Nephron (organoid): ENCODE results near the gene ATP2A3.
A peak's percentile ranks its signal among the peaks of the same experiment; 100 is the strongest.

Experiments used
- H3K27ac Mint-ChIP-seq, 3 experiments: 2 replicates each; pipeline ENCODE4 v1.8.0; 2020; ENCODE audit warnings: mixed read lengths in 3 of 3, mild to moderate bottlenecking in 2 of 3, moderate library complexity in 1 of 3
- H3K27me3 Mint-ChIP-seq: 2 replicates; pipeline ENCODE4 v1.8.0; 2021; ENCODE audit warnings: low read depth, mild to moderate bottlenecking, moderate library complexity, mixed read lengths
- H3K36me3 Mint-ChIP-seq: 2 replicates; pipeline ENCODE4 v1.8.0; 2020; ENCODE audit warnings: low read depth, mixed read lengths
- H3K4me1 Mint-ChIP-seq: 2 replicates; pipeline ENCODE4 v1.8.0; 2020; ENCODE audit warnings: mixed read lengths
- H3K4me3 Mint-ChIP-seq, 3 experiments: 2 replicates each; pipeline ENCODE4 v1.8.0; 2020; ENCODE audit warnings: mild to moderate bottlenecking in 3 of 3, mixed read lengths in 3 of 3, moderate library complexity in 2 of 3
- H3K9me3 Mint-ChIP-seq: 2 replicates; pipeline ENCODE4 v1.8.0; 2020; ENCODE audit warnings: mixed read lengths
- TF ChIP-seq, protein P1 (sequence below), 3 experiments: fragments of 200-600 bp; sonication (generic); IDR thresholded peaks; one replicate each; pipeline ENCODE4 v1.5.0; 2021; ENCODE audit warnings: antibody characterized with exemption in 3 of 3; ENCODE audit not compliant: unreplicated experiment in 3 of 3

Gene ATP2A3

DNA sequence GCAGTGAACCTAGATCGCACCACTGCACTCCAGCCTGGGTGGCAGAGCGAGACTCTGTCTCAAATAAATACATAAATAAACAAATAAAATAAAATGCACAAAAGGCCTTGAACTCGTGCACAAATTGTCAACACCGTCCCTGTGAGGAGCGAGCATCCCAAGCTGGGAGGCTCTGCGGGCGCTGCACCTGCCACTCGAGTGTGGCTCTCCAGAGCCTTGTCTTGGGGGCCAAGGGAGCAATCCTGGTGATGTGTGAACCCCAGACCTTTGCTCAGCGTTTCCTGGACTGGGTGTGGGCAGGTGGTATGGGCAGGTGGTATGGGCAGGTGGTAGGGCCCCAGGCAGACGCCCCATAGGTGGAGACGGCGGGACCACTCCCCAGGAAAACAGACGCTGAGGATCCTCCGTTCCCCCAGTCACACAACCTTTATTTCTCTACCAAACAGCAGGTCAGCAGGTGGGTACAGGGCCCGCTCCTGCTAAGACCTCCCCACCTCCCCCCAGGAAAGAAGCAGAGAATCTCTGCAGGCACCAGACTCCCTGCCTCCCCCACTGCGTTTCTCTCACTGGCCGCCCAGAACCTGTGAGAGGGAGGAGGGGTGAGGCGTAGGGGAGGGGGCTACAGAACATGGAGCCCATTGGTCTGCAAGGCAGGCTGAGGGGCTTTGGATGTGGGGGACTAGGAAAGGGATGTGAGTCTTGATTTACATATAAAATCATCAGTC is 40.6 kb downstream of the ATP2A3 start:
- Mint-ChIP-seq H3K9me3 (no peaks in the 10 kb centered on the region), H3K4me3 (peak overlapping the region in 1 of 3 experiments; percentile 7), H3K27me3 (peaks cover 5% of the 10 kb centered on the region), H3K27ac (peak overlapping the region in 2 of 3 experiments; percentile 68 to 92), H3K36me3 (no peaks in the 10 kb centered on the region), H3K4me1 (peaks cover 41% of the 10 kb centered on the region)
- TF ChIP-seq, protein P1, sequence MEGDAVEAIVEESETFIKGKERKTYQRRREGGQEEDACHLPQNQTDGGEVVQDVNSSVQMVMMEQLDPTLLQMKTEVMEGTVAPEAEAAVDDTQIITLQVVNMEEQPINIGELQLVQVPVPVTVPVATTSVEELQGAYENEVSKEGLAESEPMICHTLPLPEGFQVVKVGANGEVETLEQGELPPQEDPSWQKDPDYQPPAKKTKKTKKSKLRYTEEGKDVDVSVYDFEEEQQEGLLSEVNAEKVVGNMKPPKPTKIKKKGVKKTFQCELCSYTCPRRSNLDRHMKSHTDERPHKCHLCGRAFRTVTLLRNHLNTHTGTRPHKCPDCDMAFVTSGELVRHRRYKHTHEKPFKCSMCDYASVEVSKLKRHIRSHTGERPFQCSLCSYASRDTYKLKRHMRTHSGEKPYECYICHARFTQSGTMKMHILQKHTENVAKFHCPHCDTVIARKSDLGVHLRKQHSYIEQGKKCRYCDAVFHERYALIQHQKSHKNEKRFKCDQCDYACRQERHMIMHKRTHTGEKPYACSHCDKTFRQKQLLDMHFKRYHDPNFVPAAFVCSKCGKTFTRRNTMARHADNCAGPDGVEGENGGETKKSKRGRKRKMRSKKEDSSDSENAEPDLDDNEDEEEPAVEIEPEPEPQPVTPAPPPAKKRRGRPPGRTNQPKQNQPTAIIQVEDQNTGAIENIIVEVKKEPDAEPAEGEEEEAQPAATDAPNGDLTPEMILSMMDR (IDR thresholded peaks at IDR 0.05; ENCODE audit: unreplicated experiment in 3 of 3) = no peak

DNA sequence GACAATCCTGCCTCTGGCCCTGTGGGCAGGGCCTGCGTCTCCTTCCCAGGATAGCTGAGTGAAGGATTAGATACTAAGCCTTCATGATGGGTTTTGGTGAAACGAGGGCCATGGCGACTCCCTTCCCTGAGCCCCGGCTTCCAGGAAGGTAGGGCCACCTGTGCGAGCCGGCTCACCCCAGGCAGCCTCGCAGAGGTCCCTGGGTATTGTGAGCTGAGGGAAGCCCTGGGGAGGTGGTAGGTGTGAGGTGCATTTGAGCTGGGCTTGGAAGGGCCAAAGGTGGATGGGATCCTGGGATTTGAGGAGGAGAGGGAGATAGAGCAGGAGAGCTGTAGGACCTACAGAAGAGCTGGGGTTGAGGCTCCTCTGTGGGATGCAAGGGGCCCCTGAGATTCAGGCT is 41.5 kb downstream of the ATP2A3 start:
- Mint-ChIP-seq H3K36me3 (no peaks in the 10 kb centered on the region), H3K27ac (no peak overlapping the region), H3K9me3 (no peaks in the 10 kb centered on the region), H3K27me3 (peaks cover 5% of the 10 kb centered on the region), H3K4me3 (no peak overlapping the region), H3K4me1 (peaks cover 40% of the 10 kb centered on the region)
- TF ChIP-seq, protein P1 (IDR thresholded peaks at IDR 0.05; ENCODE audit: unreplicated experiment in 3 of 3) = no peak

DNA sequence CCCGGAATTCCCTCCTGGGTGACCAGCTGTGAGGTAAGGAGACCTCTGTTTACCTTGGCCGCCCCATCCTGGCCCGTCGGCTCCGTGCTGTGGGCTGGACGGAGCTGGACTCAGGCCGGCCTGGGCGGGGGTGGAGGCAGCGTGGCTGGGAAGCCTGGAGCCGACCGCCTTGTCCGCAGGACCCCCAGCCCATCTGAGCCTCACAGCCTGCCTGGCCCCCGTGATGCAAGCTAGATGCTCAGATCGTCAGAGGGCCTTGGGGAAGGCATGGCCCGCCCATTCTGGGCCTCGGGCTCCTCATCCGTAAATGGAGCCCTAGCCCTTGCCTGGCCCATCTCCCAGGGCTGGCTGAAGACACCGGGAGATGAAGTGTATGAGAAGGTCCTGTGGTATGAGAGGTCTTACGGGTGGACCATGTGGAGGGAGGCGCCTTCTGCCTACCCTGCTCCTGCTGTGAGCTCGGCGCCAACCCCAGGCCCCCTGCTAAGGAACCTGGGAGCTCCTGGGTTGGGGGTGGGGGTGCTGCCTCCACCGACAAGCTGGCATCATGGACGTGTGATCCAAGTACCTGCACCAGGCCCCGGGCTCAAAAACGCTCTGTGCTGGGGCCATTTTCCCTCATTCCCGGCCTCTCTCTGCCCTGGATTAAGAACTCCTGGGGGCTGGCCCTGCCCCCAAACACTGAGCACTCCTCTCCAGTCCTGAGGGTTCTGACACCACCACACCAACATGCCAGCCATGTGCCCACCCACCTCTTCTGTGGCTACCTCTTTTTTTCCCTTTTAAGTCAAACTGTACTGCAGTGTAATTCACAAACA is 42.5 kb downstream of the ATP2A3 start:
- no peak overlapping the region for H3K27ac Mint-ChIP-seq
- TF ChIP-seq, protein P1 (IDR thresholded peaks at IDR 0.05; ENCODE audit: unreplicated experiment in 3 of 3) = no peak
- H3K9me3 Mint-ChIP-seq = no peaks in the 10 kb centered on the region
- H3K27me3 Mint-ChIP-seq = peaks cover 5% of the 10 kb centered on the region
- H3K4me3 Mint-ChIP-seq = no peak overlapping the region
- H3K36me3 Mint-ChIP-seq = no peaks in the 10 kb centered on the region
- peaks cover 30% of the 10 kb centered on the region for H3K4me1 Mint-ChIP-seq

DNA sequence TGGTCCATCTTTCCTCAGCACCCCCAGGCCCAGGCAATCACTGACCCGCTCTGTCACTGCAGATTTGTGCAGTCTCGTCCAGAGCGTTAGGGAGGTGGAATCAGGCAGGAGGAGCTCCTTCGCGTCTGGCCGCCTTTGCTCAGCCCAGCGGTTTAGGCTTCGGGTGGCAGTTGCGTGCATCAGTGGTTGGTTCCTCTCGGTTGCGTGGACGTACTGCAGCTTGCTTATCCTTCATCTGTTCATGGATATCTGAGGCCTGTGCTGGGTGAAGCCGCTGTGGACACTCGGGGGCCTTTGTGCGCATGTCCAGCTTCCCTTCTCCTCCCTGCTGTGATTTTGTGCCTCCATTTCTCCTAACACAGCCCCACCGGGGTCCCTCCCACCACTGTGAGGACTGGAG is 43.2 kb downstream of the ATP2A3 start:
- peak overlapping the region in 1 of 3 experiments; percentile 37 for H3K27ac Mint-ChIP-seq
- no peak overlapping the region for H3K4me3 Mint-ChIP-seq
- TF ChIP-seq, protein P1 (IDR thresholded peaks at IDR 0.05; ENCODE audit: unreplicated experiment in 3 of 3) = no peak
- H3K4me1 Mint-ChIP-seq = peaks cover 24% of the 10 kb centered on the region
- peaks cover 5% of the 10 kb centered on the region for H3K27me3 Mint-ChIP-seq
- no peaks in the 10 kb centered on the region for H3K36me3 Mint-ChIP-seq
- no peaks in the 10 kb centered on the region for H3K9me3 Mint-ChIP-seq

DNA sequence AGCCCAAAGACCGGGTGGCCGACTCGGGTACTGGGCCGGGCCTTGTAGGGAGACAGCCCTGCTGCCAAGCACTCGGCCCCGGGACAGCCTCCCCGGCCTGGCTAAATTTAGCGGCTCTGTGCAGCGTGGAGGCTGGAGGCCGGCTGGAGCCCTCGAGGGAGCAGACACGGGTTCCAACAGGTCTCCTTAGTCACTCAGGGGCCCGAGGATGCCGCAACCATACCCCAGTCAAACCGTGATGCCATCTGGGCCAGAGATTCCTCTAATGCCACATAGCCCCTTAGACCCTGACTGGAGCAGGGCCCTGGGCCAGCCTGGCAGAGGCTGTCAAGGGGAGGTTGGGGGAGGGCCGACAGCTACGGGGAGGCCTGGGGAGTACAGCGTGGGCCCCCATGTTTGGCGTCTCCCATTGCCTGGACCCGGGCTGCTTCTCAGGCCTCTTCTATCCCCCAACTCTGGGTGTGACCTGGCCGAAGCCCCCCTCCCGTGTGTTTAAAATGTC is 45.1 kb downstream of the ATP2A3 start:
- Mint-ChIP-seq H3K27ac (no peak overlapping the region), H3K4me3 (no peak overlapping the region), H3K27me3 (peaks cover 10% of the 10 kb centered on the region), H3K9me3 (no peaks in the 10 kb centered on the region), H3K36me3 (no peaks in the 10 kb centered on the region), H3K4me1 (peaks cover 7% of the 10 kb centered on the region)
- TF ChIP-seq, protein P1 (IDR thresholded peaks at IDR 0.05; ENCODE audit: unreplicated experiment in 3 of 3) = no peak
